Glutamatergic neuron (in vitro differentiated cells): Measurements from ENCODE around the gene SYTL2. TPM values are rescaled to one million over a fixed set of nuclear protein-coding genes. Genes with fewer than 3 reads are reported as not detected.

Source experiments
- DNase-seq: peaks from one replicate; pipeline ENCODE4 v3.0.0; 2022
- H3K27ac Mint-ChIP-seq: one replicate; pipeline ENCODE4 v1.8.0; 2020; ENCODE audit warnings: mild to moderate bottlenecking, mixed read lengths, inconsistent platforms; ENCODE audit not compliant: unreplicated experiment
- H3K27me3 Mint-ChIP-seq: one replicate; pipeline ENCODE4 v1.8.0; 2020; ENCODE audit warnings: mild to moderate bottlenecking, moderate library complexity, mixed read lengths, inconsistent platforms; ENCODE audit not compliant: unreplicated experiment
- H3K36me3 Mint-ChIP-seq: one replicate; pipeline ENCODE4 v1.8.0; 2020; ENCODE audit warnings: mild to moderate bottlenecking, mixed read lengths, inconsistent platforms; ENCODE audit not compliant: unreplicated experiment
- H3K4me1 Mint-ChIP-seq: one replicate; pipeline ENCODE4 v1.8.0; 2020; ENCODE audit warnings: mild to moderate bottlenecking, low read depth, mixed read lengths, inconsistent platforms; ENCODE audit not compliant: unreplicated experiment
- H3K4me3 Mint-ChIP-seq: one replicate; pipeline ENCODE4 v1.8.0; 2020; ENCODE audit warnings: mild to moderate bottlenecking, mixed read lengths, inconsistent platforms; ENCODE audit not compliant: unreplicated experiment
- H3K9me3 Mint-ChIP-seq: one replicate; pipeline ENCODE4 v1.8.0; 2020; ENCODE audit warnings: mild to moderate bottlenecking, moderate library complexity, mixed read lengths, inconsistent platforms; ENCODE audit not compliant: unreplicated experiment
- CTCF ChIP-seq: fragments of 200-600 bp; sonication (generic); IDR thresholded peaks from one replicate; pipeline ENCODE4 v1.5.0; 2021; ENCODE audit not compliant: partially characterized antibody, unreplicated experiment
- total RNA-seq: library from RNA; stranded (reverse); fragmentation: NEBNext Ultra II Directional; extraction: Animal tissue kit (Norgen Biotek cat#: 25700); gene quantifications from one replicate; pipeline ENCODE4 v1.2.1, GENCODE V29; 2021; ENCODE audit not compliant: unreplicated experiment

SYTL2 gene
- total RNA-seq, 1 donor from 2014 or later, result 4.0 TPM

- Mint-ChIP-seq H3K36me3 (no peaks in the 10 kb centered on the region), H3K9me3 (peaks cover 1% of the 10 kb centered on the region), H3K4me1 (no peaks in the 10 kb centered on the region), H3K4me3 (no peak overlapping the region), H3K27me3 (no peaks in the 10 kb centered on the region), H3K27ac (no peak overlapping the region)
- no peak for TF ChIP-seq CTCF
- no peak for DNase-seq
These were observed 24.8 kb upstream of the SYTL2 start for GRCh38 chr11:85835729-85836128.

- Mint-ChIP-seq H3K27me3 (no peaks in the 10 kb centered on the region), H3K4me1 (no peaks in the 10 kb centered on the region), H3K36me3 (no peaks in the 10 kb centered on the region), H3K27ac (no peak overlapping the region), H3K4me3 (no peak overlapping the region), H3K9me3 (peaks cover 1% of the 10 kb centered on the region)
- no peak for TF ChIP-seq CTCF
- DNase-seq, result no peak
These were observed 24.3 kb upstream of the SYTL2 start for GRCh38 chr11:85835263-85835662.

- H3K27ac Mint-ChIP-seq, result no peak overlapping the region
- H3K4me3 Mint-ChIP-seq, result no peak overlapping the region
- H3K4me1 Mint-ChIP-seq, result peaks cover 3% of the 10 kb centered on the region
- no peak for TF ChIP-seq CTCF
- H3K36me3 Mint-ChIP-seq, result no peaks in the 10 kb centered on the region
- no peak for DNase-seq
- peaks cover 1% of the 10 kb centered on the region for H3K9me3 Mint-ChIP-seq
- H3K27me3 Mint-ChIP-seq, result peaks cover 3% of the 10 kb centered on the region
These were observed 20.1 kb upstream of the SYTL2 start for GRCh38 chr11:85831050-85831449.

- no peak for TF ChIP-seq CTCF
- peaks cover 1% of the 10 kb centered on the region for H3K9me3 Mint-ChIP-seq
- no peak overlapping the region for H3K4me3 Mint-ChIP-seq
- no peak for DNase-seq
- H3K4me1 Mint-ChIP-seq, result peaks cover 3% of the 10 kb centered on the region
- H3K27me3 Mint-ChIP-seq, result peaks cover 3% of the 10 kb centered on the region
- no peak overlapping the region for H3K27ac Mint-ChIP-seq
- H3K36me3 Mint-ChIP-seq, result no peaks in the 10 kb centered on the region
These were observed 18.2 kb upstream of the SYTL2 start for GRCh38 chr11:85829172-85829571.

GRCh38 chr11:85828640-85828978 is 17.7 kb upstream of the SYTL2 start:
- no peak overlapping the region for H3K4me3 Mint-ChIP-seq
- H3K27ac Mint-ChIP-seq, result no peak overlapping the region

More at GRCh38 chr11:85828640-85828978, 17.7 kb upstream of the SYTL2 start:
- H3K9me3 Mint-ChIP-seq, result peaks cover 1% of the 10 kb centered on the region
- no peaks in the 10 kb centered on the region for H3K36me3 Mint-ChIP-seq
- no peak for TF ChIP-seq CTCF
- peaks cover 3% of the 10 kb centered on the region for H3K4me1 Mint-ChIP-seq
- no peak for DNase-seq
- H3K27me3 Mint-ChIP-seq, result peaks cover 3% of the 10 kb centered on the region
